CD4-positive, alpha-beta T cell treated with Interleukin-10 for 1 hour (primary cell): ENCODE data around the gene PPP6C.
"Not testable (repeated sequence)": the region's sequence is repeated elsewhere in the genome, so short reads cannot be mapped to it uniquely, and the experiment has no call there.

Source experiments
- DNase-seq: peaks from one replicate; pipeline ENCODE4 v3.0.0-alpha.2; 2020

Gene PPP6C

GRCh38 chr9:125141251-125141650 lies 48.4 kb downstream of the PPP6C start:
- no peak for DNase-seq

- DNase-seq, result no peak
These were observed 49.0 kb downstream of the PPP6C start for GRCh38 chr9:125140576-125140975.

- DNase-seq, result no peak
These were observed 52.4 kb downstream of the PPP6C start for GRCh38 chr9:125137200-125137599.

DNA sequence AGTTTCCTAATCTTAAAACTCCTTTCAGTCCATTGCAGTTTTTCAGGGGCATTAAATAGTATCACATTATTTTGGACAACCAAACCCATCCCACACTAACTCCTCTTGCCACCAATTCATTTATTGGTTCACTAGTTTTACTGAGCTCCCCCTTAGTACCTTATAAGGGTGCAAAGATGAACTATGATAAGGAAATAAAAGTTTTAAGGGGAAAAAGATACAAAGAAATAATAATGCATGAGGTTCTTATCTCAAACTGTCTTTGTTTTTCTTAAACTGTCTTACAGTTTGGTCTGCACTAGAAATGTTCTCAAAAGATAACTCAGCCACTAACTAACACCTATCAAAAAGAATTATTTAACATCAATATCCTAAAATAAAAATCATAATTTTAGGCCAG lies 54.6 kb downstream of the PPP6C start:
- DNase-seq, result no peak

GRCh38 chr9:125133403-125134329 lies 55.9 kb downstream of the PPP6C start:
- no peak for DNase-seq

DNA sequence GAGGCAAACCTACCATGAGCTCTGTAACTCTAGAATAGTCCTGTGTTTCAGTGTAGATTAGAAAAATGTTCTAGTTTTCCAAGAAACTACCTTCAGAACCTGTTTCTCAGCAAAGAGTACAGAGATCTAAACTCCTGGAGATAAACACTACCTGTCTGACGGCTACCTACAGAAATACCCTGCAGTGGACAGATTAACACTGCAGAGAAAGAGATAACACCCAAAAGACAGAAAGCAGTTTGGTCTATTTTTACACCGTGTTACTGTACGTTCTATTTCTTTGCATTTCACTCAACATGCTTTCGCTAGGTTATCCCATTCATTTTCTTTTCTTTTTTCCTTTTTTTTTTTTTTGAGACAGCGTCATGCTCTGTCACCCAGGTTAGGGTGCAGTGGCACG lies 57.8 kb downstream of the PPP6C start:
- DNase-seq, result no peak

GRCh38 chr9:125126019-125126746 lies 63.4 kb downstream of the PPP6C start:
- peak; percentile 85 for DNase-seq

DNA sequence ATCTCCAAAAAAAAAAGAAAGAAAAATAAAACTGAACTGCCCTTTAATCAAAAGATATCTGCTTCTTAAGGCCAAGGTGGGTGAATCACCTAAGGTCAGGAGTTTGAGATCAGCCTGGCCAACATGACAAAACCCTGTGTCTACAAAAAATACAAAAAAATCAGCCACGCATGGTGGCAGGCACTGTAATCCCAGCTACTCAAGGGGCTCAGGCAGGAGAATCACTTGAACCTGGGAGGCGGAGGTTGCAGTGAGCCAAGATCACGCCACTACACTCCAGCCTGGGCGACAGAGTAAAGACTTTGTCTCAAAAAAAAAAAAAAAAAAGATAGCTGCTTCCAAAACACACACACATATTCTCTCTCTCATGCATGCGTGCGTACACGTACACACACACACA lies 64.1 kb downstream of the PPP6C start:
- no peak for DNase-seq

- no peak for DNase-seq
These were observed 68.5 kb downstream of the PPP6C start for GRCh38 chr9:125121146-125121545.

GRCh38 chr9:125119643-125120286 lies 69.8 kb downstream of the PPP6C start:
- DNase-seq, result peak; percentile 35

DNA sequence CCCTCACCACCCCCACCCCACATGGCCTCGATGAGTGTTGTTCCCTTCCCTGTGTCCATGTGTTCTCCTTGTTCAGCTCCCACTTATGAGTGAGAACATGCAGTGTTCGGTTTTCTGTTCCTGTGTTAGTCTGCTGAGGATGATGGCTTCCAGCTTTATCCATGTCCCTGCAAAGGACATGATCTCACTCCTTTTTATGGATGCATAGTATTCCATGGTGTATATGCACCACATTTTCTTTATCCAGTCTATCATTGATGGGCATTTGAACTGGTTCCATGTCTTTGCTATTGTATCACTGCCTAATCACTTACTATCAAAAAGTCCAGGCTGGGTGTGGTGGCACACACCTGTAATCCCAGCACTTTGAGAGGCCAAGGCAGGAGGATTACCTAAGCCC lies 70.9 kb downstream of the PPP6C start:
- DNase-seq, result not testable (repeated sequence)

- not testable (repeated sequence) for DNase-seq
These were observed 75.1 kb downstream of the PPP6C start for GRCh38 chr9:125114503-125114902.

- DNase-seq, result no peak
These were observed 79.1 kb downstream of the PPP6C start for GRCh38 chr9:125110464-125110863.

DNA sequence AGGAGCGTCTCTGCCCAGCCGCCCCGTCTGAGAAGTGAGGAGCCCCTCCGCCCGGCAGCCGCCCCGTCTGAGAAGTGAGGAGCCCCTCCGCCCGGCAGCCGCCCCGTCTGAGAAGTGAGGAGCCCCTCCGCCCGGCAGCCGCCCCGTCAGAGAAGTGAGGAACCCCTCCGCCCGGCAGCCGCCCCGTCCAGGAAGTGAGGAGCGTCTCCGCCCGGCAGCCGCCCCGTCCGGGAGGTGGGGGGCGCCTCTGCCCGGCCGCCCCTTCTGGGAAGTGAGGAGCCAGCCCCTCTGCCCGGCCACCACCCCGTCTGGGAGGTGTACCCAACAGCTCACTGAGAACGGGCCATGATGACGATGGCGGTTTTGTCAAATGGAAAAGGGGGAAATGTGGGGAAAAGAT lies 81.1 kb downstream of the PPP6C start:
- not testable (repeated sequence) for DNase-seq

GRCh38 chr9:125106285-125106893 lies 83.2 kb downstream of the PPP6C start:
- DNase-seq, result no peak

- no peak for DNase-seq
These were observed 85.7 kb downstream of the PPP6C start for GRCh38 chr9:125103770-125104460.

- DNase-seq, result no peak
These were observed 86.6 kb downstream of the PPP6C start for GRCh38 chr9:125103021-125103420.

- DNase-seq, result no peak
These were observed 88.8 kb downstream of the PPP6C start for GRCh38 chr9:125100822-125101221.

GRCh38 chr9:125099816-125100215 lies 89.8 kb downstream of the PPP6C start:
- no peak for DNase-seq
